Astrocyte (in vitro differentiated cells and primary cell): ENCODE measurements around the gene GGCX.

Experiments
- EZH2 ChIP-seq: IDR thresholded peaks from 2 replicates; pipeline ENCODE4 v1.6.1; 2012; ENCODE audit warnings: mild to moderate bottlenecking, low read length, inconsistent platforms; ENCODE audit not compliant: insufficient read depth
- TF ChIP-seq, protein P1 (sequence below): IDR thresholded peaks from 2 replicates; pipeline ENCODE4 v1.5.1; 2011; ENCODE audit warnings: low read depth, mild to moderate bottlenecking, inconsistent platforms, low read length, moderate library complexity; ENCODE audit not compliant: insufficient read depth

- TF ChIP-seq, protein P1, sequence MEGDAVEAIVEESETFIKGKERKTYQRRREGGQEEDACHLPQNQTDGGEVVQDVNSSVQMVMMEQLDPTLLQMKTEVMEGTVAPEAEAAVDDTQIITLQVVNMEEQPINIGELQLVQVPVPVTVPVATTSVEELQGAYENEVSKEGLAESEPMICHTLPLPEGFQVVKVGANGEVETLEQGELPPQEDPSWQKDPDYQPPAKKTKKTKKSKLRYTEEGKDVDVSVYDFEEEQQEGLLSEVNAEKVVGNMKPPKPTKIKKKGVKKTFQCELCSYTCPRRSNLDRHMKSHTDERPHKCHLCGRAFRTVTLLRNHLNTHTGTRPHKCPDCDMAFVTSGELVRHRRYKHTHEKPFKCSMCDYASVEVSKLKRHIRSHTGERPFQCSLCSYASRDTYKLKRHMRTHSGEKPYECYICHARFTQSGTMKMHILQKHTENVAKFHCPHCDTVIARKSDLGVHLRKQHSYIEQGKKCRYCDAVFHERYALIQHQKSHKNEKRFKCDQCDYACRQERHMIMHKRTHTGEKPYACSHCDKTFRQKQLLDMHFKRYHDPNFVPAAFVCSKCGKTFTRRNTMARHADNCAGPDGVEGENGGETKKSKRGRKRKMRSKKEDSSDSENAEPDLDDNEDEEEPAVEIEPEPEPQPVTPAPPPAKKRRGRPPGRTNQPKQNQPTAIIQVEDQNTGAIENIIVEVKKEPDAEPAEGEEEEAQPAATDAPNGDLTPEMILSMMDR, result no peak
- no peak for TF ChIP-seq EZH2
These were observed 11.5 kb downstream of the GGCX start for GRCh38 chr2:85549826-85550225.
